NCI-H748 (cell line): ENCODE measurements around the gene LY6G6F.
A peak's percentile ranks its signal among the peaks of the same experiment; 100 is the strongest.

Experiments used
- DNase-seq: peaks from one replicate; lab custom pipeline; 2025; ENCODE audit not compliant: unreplicated experiment; lab: John Stamatoyannopoulos, UW

LY6G6F gene

GRCh38 chr6:31722173-31722572, 15.5 kb downstream of the LY6G6F start:
- DNase-seq, result no peak

GRCh38 chr6:31723245-31723979, 16.7 kb downstream of the LY6G6F start, which contains the start of gene MPIG6B:
Gene MPIG6B (plus strand): TSS chr6:31723373. CDS start chr6:31723384, 11 bp downstream.
- no peak for DNase-seq

GRCh38 chr6:31723980-31724691, 17.5 kb downstream of the LY6G6F start:
- no peak for DNase-seq

GRCh38 chr6:31725502-31726350, 19.1 kb downstream of the LY6G6F start:
- no peak for DNase-seq

GRCh38 chr6:31727034-31727716, 20.5 kb downstream of the LY6G6F start:
- DNase-seq, result no peak

GRCh38 chr6:31727717-31728671, 21.3 kb downstream of the LY6G6F start:
- DNase-seq, result no peak

- no peak for DNase-seq
Measured at GRCh38 chr6:31728767-31729514, 22.3 kb downstream of the LY6G6F start, which contains the start of gene DDAH2. Gene DDAH2 (minus strand): TSS chr6:31729299. CDS start chr6:31729161, 138 bp downstream.

GRCh38 chr6:31729515-31729978, 22.9 kb downstream of the LY6G6F start:
- peak; percentile 92 for DNase-seq

- DNase-seq, result peak; percentile 90
Measured at GRCh38 chr6:31729979-31730630, 23.4 kb downstream of the LY6G6F start.

- no peak for DNase-seq
Measured at GRCh38 chr6:31730631-31731086, 24.0 kb downstream of the LY6G6F start.

GRCh38 chr6:31732029-31732428, 25.4 kb downstream of the LY6G6F start:
- DNase-seq, result no peak

GRCh38 chr6:31733734-31734133, 27.1 kb downstream of the LY6G6F start:
- no peak for DNase-seq

- DNase-seq, result no peak
Measured at GRCh38 chr6:31734247-31734820, 27.7 kb downstream of the LY6G6F start.

- DNase-seq, result peak; percentile 56
Measured at GRCh38 chr6:31734821-31735406, 28.2 kb downstream of the LY6G6F start.

GRCh38 chr6:31736021-31736767, 29.5 kb downstream of the LY6G6F start, which contains the start of gene CLIC1:
Gene CLIC1 (minus strand): TSS chr6:31736530. CDS start chr6:31736300, 230 bp downstream.
- peak; percentile 89 for DNase-seq

- no peak for DNase-seq
Measured at GRCh38 chr6:31736768-31737314, 30.2 kb downstream of the LY6G6F start.
